PC-9 (cell line): ENCODE data around the gene CISD3. TPM values are rescaled to one million over a fixed set of nuclear protein-coding genes. Genes with fewer than 3 reads are reported as not detected.

Experiments
- BruUV-seq: library from RNA; stranded (reverse); fragments of 400-500 nt; replicated peaks from 2 replicates; lab custom pipeline; 2021; lab: Mats Ljungman, UMichigan
- CTCF ChIA-PET: fragments of 300-600 bp; sonication (Branson Sonifier 250); formaldehyde crosslinking; loops from one replicate; lab custom pipeline; 2022; ENCODE audit warnings: antibody characterized with exemption; lab: Charles Lee
- POLR2A ChIA-PET: fragments of 300-600 bp; sonication (Branson Sonifier 250); formaldehyde crosslinking; loops from one replicate; lab custom pipeline; 2022; ENCODE audit warnings: antibody characterized with exemption; ENCODE audit not compliant: unreplicated experiment; lab: Charles Lee
- DNase-seq, 2 experiments: peaks; one replicate each; pipeline versions ENCODE4 v3.0.0 to v3.0.0-alpha.2; 2015 to 2022; ENCODE audit warnings: mixed read lengths in 1 of 2
- H2AFZ ChIP-seq: fragments of 200-600 bp; sonication (generic); 2 replicates; pipeline ENCODE4 v1.8.1; 2017; ENCODE audit warnings: antibody characterized with exemption
- H3F3A ChIP-seq: fragments of 200-600 bp; sonication (generic); 2 replicates; pipeline ENCODE4 v1.8.1; 2017; ENCODE audit warnings: antibody characterized with exemption, mild to moderate bottlenecking, low read depth; ENCODE audit not compliant: insufficient read depth
- H3K27ac ChIP-seq: fragments of 200-600 bp; sonication (generic); 2 replicates; pipeline ENCODE4 v1.6.1; 2016; ENCODE audit warnings: mixed run types
- H3K27me3 ChIP-seq: fragments of 200-600 bp; sonication (generic); 2 replicates; pipeline ENCODE4 v1.6.1; 2016; ENCODE audit warnings: low read depth, mixed run types; ENCODE audit not compliant: insufficient read depth
- H3K36me3 ChIP-seq: fragments of 200-600 bp; sonication (generic); 2 replicates; pipeline ENCODE4 v1.6.1; 2016; ENCODE audit warnings: low read depth, mixed run types
- H3K4me1 ChIP-seq: fragments of 200-600 bp; sonication (generic); replicated peaks from 2 replicates; pipeline ENCODE4 v1.6.1; 2016; ENCODE audit warnings: mixed run types; ENCODE audit not compliant: insufficient read depth
- H3K4me2 ChIP-seq: fragments of 200-600 bp; sonication (generic); 2 replicates; pipeline ENCODE4 v1.6.1; 2017; ENCODE audit warnings: mixed run types
- H3K4me3 ChIP-seq: fragments of 200-600 bp; sonication (generic); 2 replicates; pipeline ENCODE4 v1.6.1; 2016; ENCODE audit warnings: mixed run types
- H3K79me2 ChIP-seq: fragments of 200-600 bp; sonication (generic); 2 replicates; pipeline ENCODE4 v1.6.1; 2017; ENCODE audit warnings: low read depth, mixed run types
- H3K9me2 ChIP-seq: fragments of 200-600 bp; sonication (generic); 2 replicates; pipeline ENCODE4 v1.8.1; 2017; ENCODE audit warnings: mild to moderate bottlenecking; ENCODE audit not compliant: insufficient read depth
- H3K9me3 ChIP-seq: fragments of 200-600 bp; sonication (generic); 2 replicates; pipeline ENCODE4 v1.8.1; 2016; ENCODE audit warnings: low read depth; ENCODE audit not compliant: insufficient read depth
- H4K20me1 ChIP-seq: fragments of 200-600 bp; sonication (generic); 2 replicates; pipeline ENCODE4 v1.8.1; 2017; ENCODE audit not compliant: insufficient read depth
- CTCF ChIP-seq: fragments of 200-600 bp; sonication (generic); conservative IDR thresholded peaks from 2 replicates; pipeline ENCODE4 v1.6.1; 2017; ENCODE audit warnings: mixed run types, antibody characterized with exemption, mild to moderate bottlenecking, moderate library complexity
- EZH2 ChIP-seq: fragments of 200-600 bp; sonication (generic); IDR thresholded peaks from 2 replicates; pipeline ENCODE4 v1.8.0; 2017; ENCODE audit warnings: antibody characterized with exemption, low read depth
- intact Hi-C: fragments of 100-400 bp; cut with micrococcal nuclease; formaldehyde crosslinking; loops from one replicate; pipeline ENCODE4 v1.10.0; 2022; ENCODE audit not compliant: unreplicated experiment
- total RNA-seq: library from RNA; stranded (reverse); gene quantifications from 2 replicates; pipeline ENCODE4 v1.2.3, GENCODE V29; 2021

CISD3 gene
- total RNA-seq, 1 experiment from 2014 or later: 36.6 TPM

GRCh38 chr17:38702916-38703741 lies 27.0 kb upstream of the CISD3 start:
- TF ChIP-seq EZH2: no peak
- TF ChIP-seq CTCF: no peak
- H3K4me1 ChIP-seq: peaks cover 23% of the 10 kb centered on the region
- H3K27ac ChIP-seq: peak overlapping the region; percentile 82
- ChIA-PET POLR2A (no interaction called here), CTCF (interaction anchor here (0.7 kb wide), 1 partner anchor 100 kb away, joined by 3 read pairs; no protein-coding TSS in a partner anchor)
- peaks cover 49% of the 10 kb centered on the region for H3F3A ChIP-seq
- H3K27me3 ChIP-seq: no peaks in the 10 kb centered on the region
- peak overlapping the region; percentile 83 for H2AFZ ChIP-seq
- H3K4me2 ChIP-seq: peak overlapping the region; percentile 99
- H3K4me3 ChIP-seq: peak overlapping the region; percentile 99
- BruUV-seq: TSS peak; percentile 22
- H4K20me1 ChIP-seq: peaks cover 19% of the 10 kb centered on the region
- H3K79me2 ChIP-seq: peaks cover 49% of the 10 kb centered on the region
- H3K9me2 ChIP-seq: no peaks in the 10 kb centered on the region
- H3K36me3 ChIP-seq: peaks cover 5% of the 10 kb centered on the region; the same call in 1 of the 2 replicates
- H3K9me3 ChIP-seq: no peaks in the 10 kb centered on the region
- no peak for DNase-seq
- intact Hi-C loops: loop anchor here (2.0 kb wide), 1 partner anchor 28 kb away; the partner anchor contains the start of gene EPOP

- Histone ChIP-seq H3K79me2 (peaks cover 57% of the 10 kb centered on the region), H3K9me2 (no peaks in the 10 kb centered on the region), H3F3A (peaks cover 49% of the 10 kb centered on the region), H4K20me1 (peaks cover 21% of the 10 kb centered on the region), H3K9me3 (no peaks in the 10 kb centered on the region), H3K27me3 (no peaks in the 10 kb centered on the region), H2AFZ (peak overlapping the region; percentile 83), H3K4me3 (peak overlapping the region; percentile 99), H3K4me1 (peaks cover 23% of the 10 kb centered on the region), H3K27ac (peak overlapping the region; percentile 88), H3K36me3 (peaks cover 11% of the 10 kb centered on the region; the same call in 1 of the 2 replicates), H3K4me2 (peak overlapping the region; percentile 99)
- BruUV-seq: TSS peak; percentile 15
- DNase-seq: peak; percentile 92 to 95
- ChIA-PET POLR2A (no interaction called here), CTCF (no interaction called here)
- no peak for TF ChIP-seq EZH2
- no peak for TF ChIP-seq CTCF
- intact Hi-C loops: loop anchor here (2.0 kb wide), 2 partner anchors 29 to 45 kb away; partner anchors contain the start of genes EPOP and PCGF2
These were observed 26.2 kb upstream of the CISD3 start for GRCh38 chr17:38703742-38704605.
